GM21786 (cell line): Measurements from ENCODE around the gene LACTB.

ENCODE experiments used
- ATAC-seq: cut with Tn5 transposase; IDR thresholded peaks from one replicate; pipeline ENCODE4 v1.9.1; 2021; ENCODE audit not compliant: unreplicated experiment

Gene LACTB

GRCh38 chr15:63166219-63166618 lies 44.6 kb downstream of the LACTB start:
- ATAC-seq: no peak

GRCh38 chr15:63169788-63170187 lies 48.1 kb downstream of the LACTB start:
- no peak for ATAC-seq

GRCh38 chr15:63172376-63172775 lies 50.7 kb downstream of the LACTB start:
- ATAC-seq: no peak

- ATAC-seq: no peak
Observed at GRCh38 chr15:63172851-63173451, 51.3 kb downstream of the LACTB start.

GRCh38 chr15:63176302-63176701 lies 54.6 kb downstream of the LACTB start:
- no peak for ATAC-seq

GRCh38 chr15:63178034-63178433 lies 56.4 kb downstream of the LACTB start:
- ATAC-seq: no peak

- ATAC-seq: no peak
Observed at GRCh38 chr15:63180746-63181145, 59.1 kb downstream of the LACTB start.

GRCh38 chr15:63181648-63182047 lies 60.0 kb downstream of the LACTB start:
- ATAC-seq: no peak

GRCh38 chr15:63185206-63185605 lies 63.5 kb downstream of the LACTB start:
- no peak for ATAC-seq

GRCh38 chr15:63186065-63186464 lies 64.4 kb downstream of the LACTB start:
- ATAC-seq: no peak

- no peak for ATAC-seq
Observed at GRCh38 chr15:63187589-63188226, 66.0 kb downstream of the LACTB start.

GRCh38 chr15:63188247-63188925 lies 66.7 kb downstream of the LACTB start:
- ATAC-seq: no peak

- ATAC-seq: peak; percentile 67
Observed at GRCh38 chr15:63188926-63189871, 67.5 kb downstream of the LACTB start, which contains the start of gene RAB8B. RAB8B (plus strand) TSS chr15:63189606; CDS start chr15:63189625, 19 bp downstream.

- no peak for ATAC-seq
Observed at GRCh38 chr15:63189941-63190768, 68.5 kb downstream of the LACTB start.

GRCh38 chr15:63190769-63191649 lies 69.3 kb downstream of the LACTB start:
- ATAC-seq: no peak
